ENCODE data around the gene PARN.

- TF ChIP-seq ZNF8 (CRISPR knock-in tag; IDR thresholded peaks at IDR 0.05) (no peak), ZFP30 (CRISPR knock-in tag; IDR thresholded peaks at IDR 0.05) (no peak), PATZ1 (CRISPR knock-in tag; IDR thresholded peaks at IDR 0.05; ENCODE audit: borderline replicate concordance) (no peak), ZNF70 (CRISPR knock-in tag; IDR thresholded peaks at IDR 0.05) (no peak), PPARA (CRISPR knock-in tag; IDR thresholded peaks at IDR 0.05; ENCODE audit: borderline replicate concordance) (no peak), TOX (CRISPR knock-in tag; IDR thresholded peaks at IDR 0.05; ENCODE audit: borderline replicate concordance) (no peak), POU6F1 (CRISPR knock-in tag; IDR thresholded peaks at IDR 0.05; ENCODE audit: borderline replicate concordance, low read depth) (no peak), ISL1 (CRISPR knock-in tag; IDR thresholded peaks at IDR 0.05) (no peak), TCF4 (CRISPR knock-in tag; IDR thresholded peaks at IDR 0.05; ENCODE audit: borderline replicate concordance) (no peak), ZC3H10 (CRISPR knock-in tag; IDR thresholded peaks at IDR 0.05) (no peak), SNAI2 (CRISPR knock-in tag; IDR thresholded peaks at IDR 0.05) (no peak), CSRNP3 (CRISPR knock-in tag; IDR thresholded peaks at IDR 0.05) (no peak), ARNTL (CRISPR knock-in tag; IDR thresholded peaks at IDR 0.05; ENCODE audit: borderline replicate concordance, low read depth) (no peak)
Observed at GRCh38 chr16:14458576-14458975, 171.5 kb downstream of the PARN start.

All from SK-N-SH treated with all-trans-retinoic acid at 6 μM for 48 hours (cell line).